HG02763 (cell line): ENCODE data around the gene HK2.
"Not testable (repeated sequence)": the region's sequence is repeated elsewhere in the genome, so short reads cannot be mapped to it uniquely, and the experiment has no call there.

Source experiments
- ATAC-seq: cut with Tn5 transposase; IDR thresholded peaks from one replicate; pipeline ENCODE4 v1.9.1; 2021; ENCODE audit warnings: mild to moderate bottlenecking, moderate library complexity; ENCODE audit not compliant: unreplicated experiment

Gene HK2

DNA sequence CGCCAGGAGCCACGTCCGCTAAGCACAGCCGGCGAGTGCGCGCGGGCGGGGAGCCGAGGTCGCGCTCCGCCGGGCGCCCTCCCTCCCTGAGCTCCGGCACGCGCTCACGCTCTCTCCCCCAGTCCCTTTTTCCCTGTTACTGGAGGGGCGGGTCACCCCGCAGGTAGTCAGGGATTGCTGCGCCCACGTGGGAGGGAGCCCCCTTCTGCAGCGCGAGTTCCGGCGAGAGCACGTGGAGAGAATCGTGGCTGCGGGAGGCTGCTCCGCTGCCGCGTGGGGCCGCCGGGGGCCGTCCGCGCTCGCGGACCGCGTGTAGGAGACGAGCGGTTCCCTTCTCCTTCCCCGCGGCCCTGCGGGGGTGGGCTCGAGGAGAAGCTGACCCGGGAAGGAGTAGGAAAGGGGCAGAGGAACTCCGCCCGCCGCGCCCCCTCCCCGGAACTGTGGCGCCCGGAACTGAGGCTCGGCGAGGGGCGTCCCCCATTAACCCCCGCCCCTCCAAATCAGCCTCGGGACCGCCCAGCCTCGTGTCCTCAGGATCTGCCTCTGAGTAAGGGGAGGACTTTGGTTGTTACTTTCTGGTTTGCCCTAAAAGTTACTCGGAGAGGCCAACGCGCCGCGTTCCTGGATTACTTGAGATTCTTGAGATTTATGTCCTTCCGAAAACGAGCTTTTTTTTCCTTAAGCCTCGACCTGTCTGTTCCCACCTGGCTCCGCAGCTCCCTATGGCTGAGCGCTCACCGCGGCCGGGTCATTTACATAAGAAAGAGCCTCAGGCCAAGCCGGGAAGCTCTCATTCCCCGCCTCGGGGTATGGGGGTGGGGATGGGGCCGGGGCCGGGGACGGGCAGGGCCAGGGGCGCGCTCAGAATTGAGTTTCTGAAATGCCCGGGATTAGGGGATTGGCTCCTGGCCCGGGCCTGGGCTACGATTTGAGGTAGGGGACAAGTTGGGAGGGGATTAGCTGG is 1.1 kb downstream of the HK2 start:
- ATAC-seq: peak; percentile 43

DNA sequence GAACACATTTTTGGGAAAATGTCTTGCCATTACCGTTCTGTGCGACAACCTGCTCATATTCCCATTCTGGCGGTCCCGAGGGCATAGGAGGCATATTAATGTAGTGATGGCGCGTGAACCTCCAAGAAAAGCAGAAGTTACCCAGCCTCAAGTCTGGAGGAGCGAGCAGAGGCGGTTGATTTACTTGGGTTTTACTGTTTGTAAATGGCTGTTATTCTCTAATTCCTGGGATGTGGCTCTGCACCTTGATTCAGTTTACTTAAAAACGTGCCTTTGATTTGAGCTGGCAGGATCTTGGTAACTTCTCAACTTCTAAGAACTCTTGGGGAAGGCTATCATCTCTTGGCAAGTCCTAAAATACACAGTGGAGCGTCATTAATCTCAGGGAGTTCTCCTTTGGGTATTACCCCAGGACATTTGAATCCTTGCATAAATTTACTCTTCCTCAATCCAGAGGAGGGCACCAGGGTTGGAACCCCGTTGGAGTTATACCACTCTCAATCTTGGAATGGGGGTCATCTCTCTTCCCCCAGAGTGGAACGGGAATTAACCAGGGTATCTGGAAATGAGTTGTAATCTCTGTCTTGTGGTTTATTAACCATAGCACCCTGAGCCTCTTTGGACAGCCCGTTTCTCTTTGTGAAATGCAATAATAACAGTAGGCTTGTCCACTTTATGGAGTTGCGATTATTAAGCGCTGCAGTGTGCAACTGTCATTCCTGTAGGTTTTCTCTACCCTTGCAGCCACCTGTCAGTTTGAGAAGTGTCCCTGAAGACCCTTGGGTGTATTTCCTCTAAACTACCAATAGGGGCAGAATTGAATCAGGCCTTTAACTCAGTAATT is 2.1 kb downstream of the HK2 start:
- ATAC-seq: peak; percentile 28

GRCh38 chr2:74836675-74837401 is 2.9 kb downstream of the HK2 start:
- ATAC-seq: no peak

GRCh38 chr2:74841641-74842040 is 7.7 kb downstream of the HK2 start:
- no peak for ATAC-seq

GRCh38 chr2:74843433-74843832 is 9.5 kb downstream of the HK2 start:
- ATAC-seq: no peak

DNA sequence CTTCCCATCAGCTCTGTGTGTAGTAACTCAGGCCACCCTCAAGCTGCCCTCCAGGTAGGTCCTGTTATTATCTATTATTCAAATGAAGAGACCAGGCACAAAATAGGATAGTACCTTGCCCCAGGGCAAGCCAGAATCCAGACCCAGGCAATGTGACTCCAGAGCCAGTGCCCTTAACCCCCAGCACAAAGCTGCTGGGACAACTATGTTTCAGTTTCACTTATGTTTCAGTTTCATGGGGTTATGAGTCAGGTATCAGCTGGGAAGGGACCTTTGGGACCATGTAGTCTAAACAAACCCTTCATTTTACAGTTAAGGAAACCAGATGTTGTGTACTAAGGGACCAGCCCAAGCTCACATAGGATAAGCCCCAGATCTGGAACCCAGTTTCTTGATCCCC is 10.0 kb downstream of the HK2 start:
- peak; percentile 80 for ATAC-seq

- ATAC-seq: no peak
Observed at GRCh38 chr2:74844752-74845151, 10.8 kb downstream of the HK2 start.

- ATAC-seq: no peak
Observed at GRCh38 chr2:74845217-74845751, 11.4 kb downstream of the HK2 start.

DNA sequence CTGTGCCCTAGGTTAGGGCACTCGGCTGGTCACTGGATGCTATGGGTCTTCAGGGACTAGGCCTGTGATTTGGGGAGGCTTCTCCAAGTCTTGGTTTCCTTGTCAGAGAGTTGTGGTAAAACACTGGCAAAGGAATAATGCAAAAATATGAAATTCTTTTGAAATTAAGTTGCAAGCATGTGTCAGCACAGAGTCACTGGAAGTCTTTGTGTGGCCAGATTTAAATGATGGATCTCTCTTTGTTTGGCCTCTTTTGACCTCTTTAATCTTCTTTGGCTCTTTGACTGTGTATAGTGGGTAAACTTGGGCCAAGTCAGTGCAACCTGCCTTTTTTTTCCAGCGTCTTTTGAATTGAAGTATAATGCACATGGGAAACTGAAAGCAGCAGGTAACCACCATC is 12.1 kb downstream of the HK2 start:
- ATAC-seq: no peak

GRCh38 chr2:74846481-74846880 is 12.6 kb downstream of the HK2 start:
- ATAC-seq: no peak

GRCh38 chr2:74847070-74847858 is 13.3 kb downstream of the HK2 start:
- ATAC-seq: no peak

DNA sequence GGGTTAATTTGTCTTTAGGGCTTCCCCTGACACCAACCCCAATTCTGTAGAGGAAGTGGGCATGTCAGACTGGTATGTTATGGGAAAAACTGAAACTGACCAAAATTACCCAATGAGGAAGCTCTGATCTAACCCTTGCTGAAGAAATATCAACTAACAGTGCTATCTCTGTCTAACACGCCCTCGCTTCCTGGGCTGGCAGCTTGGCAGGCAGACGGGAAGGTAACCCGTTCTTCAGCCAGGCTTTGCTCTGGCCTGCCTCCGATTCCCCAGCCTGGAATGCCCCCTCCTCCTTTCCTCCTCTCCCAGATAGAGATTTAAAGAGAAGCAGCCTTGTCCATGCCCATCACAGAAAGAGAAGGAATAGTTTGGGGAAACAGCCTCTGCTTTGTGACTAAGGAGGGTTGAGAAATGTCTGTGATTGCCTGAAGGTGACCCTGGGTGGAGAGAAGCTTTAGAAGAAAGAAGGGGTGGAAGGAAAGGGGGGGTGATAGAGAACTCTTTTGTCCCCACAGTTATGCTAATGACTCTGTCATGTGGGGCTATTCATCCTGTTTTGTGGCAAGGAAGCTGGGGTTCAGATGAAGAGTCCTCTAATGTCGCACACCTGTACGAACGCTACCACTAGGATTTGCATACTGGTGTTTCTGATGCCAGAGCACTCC is 15.4 kb downstream of the HK2 start:
- peak; percentile 84 for ATAC-seq

DNA sequence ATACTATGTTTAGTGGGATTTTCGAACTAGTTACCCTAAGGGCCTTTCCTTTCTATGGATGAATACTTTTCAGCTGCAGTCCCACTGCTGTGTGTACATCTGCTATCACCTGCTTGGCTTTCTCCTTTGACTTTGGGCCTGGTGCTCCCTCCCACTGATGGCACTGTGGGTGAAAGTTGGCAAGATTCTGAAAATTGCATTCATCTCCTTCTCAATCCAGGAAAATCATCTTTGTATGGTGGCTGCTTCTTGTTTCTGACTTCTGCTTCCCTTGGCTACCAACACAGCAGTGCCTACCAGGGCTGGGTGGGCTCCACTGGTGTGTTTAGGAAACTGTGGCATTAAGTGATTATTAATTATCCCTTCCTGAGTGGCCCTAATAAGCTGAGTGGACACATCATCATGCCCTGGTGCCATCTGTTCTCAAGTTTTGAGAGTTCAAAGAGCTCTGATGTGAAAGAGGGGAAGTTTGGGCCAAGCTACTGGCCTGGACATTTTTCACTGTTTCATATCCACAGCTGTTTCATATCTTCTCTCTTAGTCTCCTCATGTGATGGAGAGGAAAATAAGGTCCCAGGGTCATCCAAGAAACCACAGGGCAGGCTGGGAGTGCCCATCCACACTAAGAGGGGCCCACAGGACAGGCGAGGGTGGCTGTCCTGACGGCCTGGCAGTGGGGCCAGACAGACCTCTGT is 16.7 kb downstream of the HK2 start:
- ATAC-seq: no peak

GRCh38 chr2:74851191-74851566 is 17.3 kb downstream of the HK2 start:
- ATAC-seq: no peak

- ATAC-seq: not testable (repeated sequence)
Observed at GRCh38 chr2:74853360-74853759, 19.4 kb downstream of the HK2 start.

- no peak for ATAC-seq
Observed at GRCh38 chr2:74854401-74854800, 20.5 kb downstream of the HK2 start.

- not testable (repeated sequence) for ATAC-seq
Observed at GRCh38 chr2:74855114-74855707, 21.3 kb downstream of the HK2 start.

- ATAC-seq: no peak
Observed at GRCh38 chr2:74856004-74856578, 22.2 kb downstream of the HK2 start.
